Muscle layer of duodenum (tissue), 2 donors: ENCODE measurements around the gene GRB7.

Experiments
- H3K27ac ChIP-seq: one replicate; pipeline ENCODE4 v1.7.0; 2013; ENCODE audit warnings: mild to moderate bottlenecking, low read length
- H3K27me3 ChIP-seq: one replicate; pipeline ENCODE4 v1.7.0; 2013; ENCODE audit warnings: low read depth, mild to moderate bottlenecking, control low read depth, low read length
- H3K36me3 ChIP-seq, 2 donors: one replicate each; pipeline ENCODE4 v1.7.0; 2013; ENCODE audit warnings: low read length in 2 of 2, control low read depth in 1 of 2, mild to moderate bottlenecking in 1 of 2; ENCODE audit not compliant: insufficient read depth in 2 of 2, control insufficient read depth in 1 of 2
- H3K4me1 ChIP-seq, 2 donors: one replicate each; pipeline ENCODE4 v1.7.0; 2013; ENCODE audit warnings: low read length in 2 of 2, mild to moderate bottlenecking in 2 of 2, control low read depth in 1 of 2, moderate library complexity in 1 of 2; ENCODE audit not compliant: insufficient read depth in 2 of 2, control insufficient read depth in 1 of 2
- H3K4me3 ChIP-seq, 2 donors: one replicate each; pipeline ENCODE4 v1.7.0; 2013; ENCODE audit warnings: low read length in 2 of 2, low read depth in 1 of 2, mild to moderate bottlenecking in 1 of 2
- H3K9me3 ChIP-seq, 2 donors: one replicate each; pipeline ENCODE4 v1.7.0; 2013; ENCODE audit warnings: low read length in 2 of 2, control low read depth in 1 of 2, mild to moderate bottlenecking in 1 of 2; ENCODE audit not compliant: control insufficient read depth in 1 of 2
- donor health status: healthy.

The GRB7 gene

DNA sequence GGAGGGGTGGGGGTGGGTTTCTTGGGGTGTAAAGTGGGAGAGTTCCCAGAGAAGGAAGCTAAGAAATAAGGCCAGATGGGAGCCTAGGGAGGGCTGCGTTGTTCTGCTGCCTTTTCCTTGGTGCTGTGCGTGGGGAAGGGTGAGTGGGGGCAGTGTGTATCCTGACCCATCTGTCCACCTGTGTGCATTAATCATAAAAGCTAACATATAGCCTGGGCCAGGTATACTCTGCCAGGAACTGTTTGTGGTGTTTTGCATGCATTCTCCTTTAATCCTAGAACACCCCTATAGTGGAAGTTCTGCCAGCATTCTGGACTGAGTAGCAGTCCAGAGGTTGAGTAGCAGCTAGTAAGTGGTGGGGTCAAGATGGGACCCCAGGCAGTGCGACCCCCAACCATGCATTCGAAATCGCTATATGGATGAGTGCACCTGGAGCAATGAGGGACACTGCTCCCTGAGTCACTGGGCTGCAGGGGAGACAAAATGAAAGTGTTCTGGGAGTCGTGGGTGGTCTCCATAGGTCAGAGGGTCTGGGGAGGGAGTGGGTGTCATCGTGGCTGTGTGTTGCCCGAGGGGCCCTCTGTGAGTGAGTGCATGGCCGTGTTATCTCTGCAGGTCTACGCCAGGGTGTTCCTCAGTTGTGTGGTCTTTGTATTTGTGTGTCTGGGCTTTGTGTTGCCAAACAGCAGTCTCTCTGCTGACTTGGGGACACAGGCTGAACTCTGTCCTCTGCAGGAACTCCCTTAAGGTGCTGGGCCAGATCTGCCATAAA, 36.5 kb upstream of the GRB7 start:
- Histone ChIP-seq H3K27me3 (no peaks in the 10 kb centered on the region), H3K4me3 (peak overlapping the region; percentile 54 to 83), H3K27ac (peak overlapping the region; percentile 53), H3K4me1 (peaks cover 11 to 24% of the 10 kb centered on the region in 2 donors), H3K36me3 (no peaks in the 10 kb centered on the region), H3K9me3 (no peaks in the 10 kb centered on the region)

DNA sequence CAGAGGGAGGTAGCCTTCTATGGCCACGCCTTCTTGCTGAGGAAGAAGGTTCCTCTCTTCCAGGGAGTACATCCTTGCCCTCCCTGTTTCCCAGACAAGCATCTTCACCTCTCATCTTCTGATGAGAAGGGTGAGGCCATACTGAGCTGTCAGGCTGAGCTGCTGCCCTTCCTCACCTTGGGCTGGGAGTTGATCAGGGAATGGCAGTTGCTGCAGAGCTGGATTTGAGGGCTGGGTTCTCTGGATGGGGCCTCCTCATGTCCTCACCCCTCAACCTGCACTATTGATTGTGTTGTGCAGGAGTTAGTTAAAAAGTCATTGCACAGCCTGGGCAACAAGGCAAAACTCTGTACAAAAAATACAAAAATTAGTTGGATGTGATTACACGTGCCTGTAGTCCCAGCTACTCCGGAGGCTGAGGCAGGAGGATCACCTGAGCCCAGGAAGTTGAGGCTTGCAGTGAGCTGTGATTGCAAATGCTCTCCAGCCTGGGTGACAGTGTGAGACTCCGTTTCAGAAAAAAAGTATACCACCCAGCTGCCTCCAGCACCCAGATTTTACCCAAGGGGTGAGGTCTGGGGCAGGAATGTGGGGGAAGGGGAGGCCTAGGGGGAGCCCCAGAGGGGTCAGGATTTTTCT, 35.8 kb upstream of the GRB7 start:
- Histone ChIP-seq H3K27me3 (no peaks in the 10 kb centered on the region), H3K27ac (no peak overlapping the region), H3K4me1 (peaks cover 11 to 24% of the 10 kb centered on the region in 2 donors), H3K36me3 (peaks cover 0 to 4% of the 10 kb centered on the region in 2 donors), H3K4me3 (peak overlapping the region; percentile 54 to 83), H3K9me3 (no peaks in the 10 kb centered on the region)

- Histone ChIP-seq H3K36me3 (peaks cover 6 to 15% of the 10 kb centered on the region in 2 donors), H3K27ac (peak overlapping the region; percentile 39), H3K4me3 (peak overlapping the region in 1 of 2 donors; percentile 18), H3K9me3 (no peaks in the 10 kb centered on the region), H3K4me1 (peaks cover 11 to 24% of the 10 kb centered on the region in 2 donors), H3K27me3 (no peaks in the 10 kb centered on the region)
Measured at GRCh38 chr17:39702901-39703893, 34.5 kb upstream of the GRB7 start.

GRCh38 chr17:39703913-39704312, 33.8 kb upstream of the GRB7 start:
- Histone ChIP-seq H3K27me3 (no peaks in the 10 kb centered on the region), H3K9me3 (no peaks in the 10 kb centered on the region), H3K4me3 (no peak overlapping the region), H3K36me3 (peaks cover 12 to 22% of the 10 kb centered on the region in 2 donors), H3K27ac (no peak overlapping the region), H3K4me1 (peaks cover 11 to 24% of the 10 kb centered on the region in 2 donors)

GRCh38 chr17:39704821-39705551, 32.8 kb upstream of the GRB7 start:
- peaks cover 15 to 33% of the 10 kb centered on the region in 2 donors for H3K36me3 ChIP-seq
- H3K27ac ChIP-seq, result peak overlapping the region; percentile 80

DNA sequence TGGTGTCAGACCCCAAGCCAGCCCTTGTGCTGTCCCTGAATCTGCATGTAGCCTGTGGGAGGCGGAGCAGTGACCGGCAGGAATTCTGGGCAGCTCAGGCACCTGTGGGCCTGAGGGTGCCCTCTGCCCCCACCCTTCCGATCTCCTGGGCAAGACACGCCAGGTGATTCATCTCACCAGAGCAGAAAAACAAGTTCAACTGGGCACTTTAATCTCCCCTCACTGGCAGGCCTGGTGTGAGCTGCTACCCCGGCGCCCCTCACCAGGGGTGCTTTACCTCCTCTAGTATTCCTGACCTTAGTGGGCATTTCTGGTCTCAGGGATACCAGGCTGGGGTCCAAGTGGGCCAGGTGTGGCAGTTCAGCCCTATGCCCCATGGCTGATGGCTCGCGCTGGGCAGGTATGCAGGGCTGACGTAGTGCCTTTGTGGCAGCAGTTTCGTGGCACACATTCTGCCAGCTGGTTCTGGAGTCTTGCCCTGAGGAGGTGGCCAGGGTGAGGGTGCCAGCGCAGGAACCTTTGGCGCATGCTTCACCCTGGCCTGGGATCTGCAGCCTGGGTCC, 31.9 kb upstream of the GRB7 start:
- no peak overlapping the region for H3K4me3 ChIP-seq
- H3K36me3 ChIP-seq, result peaks cover 19 to 42% of the 10 kb centered on the region in 2 donors
- peak overlapping the region; percentile 80 for H3K27ac ChIP-seq
- H3K9me3 ChIP-seq, result no peaks in the 10 kb centered on the region
- peaks cover 11 to 20% of the 10 kb centered on the region in 2 donors for H3K4me1 ChIP-seq
- H3K27me3 ChIP-seq, result no peaks in the 10 kb centered on the region

More at GRCh38 chr17:39704821-39705551, 32.8 kb upstream of the GRB7 start:
- H3K27me3 ChIP-seq, result no peaks in the 10 kb centered on the region
- H3K4me1 ChIP-seq, result peaks cover 11 to 20% of the 10 kb centered on the region in 2 donors
- no peaks in the 10 kb centered on the region for H3K9me3 ChIP-seq
- no peak overlapping the region for H3K4me3 ChIP-seq

DNA sequence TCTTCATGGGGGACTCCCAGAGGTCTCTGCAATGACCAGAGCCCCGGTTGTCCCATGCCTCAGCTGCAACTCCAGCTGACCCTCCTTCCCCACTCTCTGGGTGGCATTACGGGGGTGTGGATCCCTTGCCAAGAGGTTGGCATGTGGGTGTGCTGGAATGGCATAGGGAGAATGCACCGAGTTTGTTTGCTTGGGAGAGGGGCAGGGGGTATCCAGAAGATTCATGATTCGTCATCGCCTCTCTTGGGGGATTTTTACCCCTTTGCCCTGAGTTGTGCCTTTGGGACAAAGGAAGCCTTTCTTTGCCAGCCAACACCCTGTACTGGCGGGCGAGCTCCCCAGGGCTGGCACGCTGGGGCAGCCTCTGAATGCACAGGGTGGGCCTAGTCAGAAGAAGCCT, 31.4 kb upstream of the GRB7 start:
- Histone ChIP-seq H3K27ac (peak overlapping the region; percentile 80), H3K4me3 (no peak overlapping the region), H3K36me3 (peaks cover 19 to 46% of the 10 kb centered on the region in 2 donors), H3K9me3 (no peaks in the 10 kb centered on the region), H3K27me3 (no peaks in the 10 kb centered on the region), H3K4me1 (peaks cover 11 to 14% of the 10 kb centered on the region in 2 donors)

DNA sequence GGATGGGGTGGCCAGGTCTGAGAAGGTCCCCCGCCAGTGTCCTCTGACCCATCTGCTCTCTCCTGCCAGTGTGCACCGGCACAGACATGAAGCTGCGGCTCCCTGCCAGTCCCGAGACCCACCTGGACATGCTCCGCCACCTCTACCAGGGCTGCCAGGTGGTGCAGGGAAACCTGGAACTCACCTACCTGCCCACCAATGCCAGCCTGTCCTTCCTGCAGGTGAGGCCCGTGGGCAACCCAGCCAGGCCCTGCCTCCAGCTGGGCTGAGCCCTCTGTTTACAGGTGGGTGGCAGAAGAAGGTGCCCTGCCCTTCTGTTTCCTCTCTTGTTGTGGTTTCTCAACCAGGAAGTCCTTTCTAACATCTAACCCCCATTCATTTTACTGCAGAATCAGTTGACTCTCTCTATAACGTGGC, 30.8 kb upstream of the GRB7 start:
- peaks cover 9 to 11% of the 10 kb centered on the region in 2 donors for H3K4me1 ChIP-seq
- no peaks in the 10 kb centered on the region for H3K9me3 ChIP-seq
- H3K27me3 ChIP-seq, result no peaks in the 10 kb centered on the region
- peaks cover 24 to 51% of the 10 kb centered on the region in 2 donors for H3K36me3 ChIP-seq
- H3K4me3 ChIP-seq, result no peak overlapping the region
- peak overlapping the region; percentile 80 for H3K27ac ChIP-seq

- H3K9me3 ChIP-seq, result no peaks in the 10 kb centered on the region
- H3K27ac ChIP-seq, result no peak overlapping the region
- peaks cover 6 to 10% of the 10 kb centered on the region in 2 donors for H3K4me1 ChIP-seq
- no peaks in the 10 kb centered on the region for H3K27me3 ChIP-seq
- no peak overlapping the region for H3K4me3 ChIP-seq
- H3K36me3 ChIP-seq, result peaks cover 35 to 69% of the 10 kb centered on the region in 2 donors
Measured at GRCh38 chr17:39709319-39709997, 28.3 kb upstream of the GRB7 start.
